ENCODE measurements around the gene GET4. TPM values are rescaled to one million over a fixed set of nuclear protein-coding genes. Genes with fewer than 3 reads are reported as not detected.

Gene GET4
- polyA plus RNA-seq, 5 donors: 20.3 to 40.0 (median 32.1) TPM

- DNase-seq: peak in 1 of 2 donors; percentile 45
These were observed 69.4 kb downstream of the GET4 start for GRCh38 chr7:945556-946255.

Other genes starting within 250 kb of the GET4 start
- 10 to 100 TPM; 21.7 to 27.9 (median 24.6) TPM for gene DNAAF5, start 149.9 kb upstream of the GET4 start, polyA plus RNA-seq (ENCODE audit: insufficient read depth in 1 of 5, insufficient read length in 5 of 5, low replicate concordance in 1 of 5)
- gene PRKAR1B, start 149.3 kb upstream of the GET4 start, polyA plus RNA-seq (ENCODE audit: insufficient read depth in 1 of 5, insufficient read length in 5 of 5, low replicate concordance in 1 of 5): 10 to 100 TPM; 28.8 to 46.7 (median 34.7) TPM
- gene SUN1, start 44.1 kb upstream of the GET4 start, polyA plus RNA-seq (ENCODE audit: insufficient read depth in 1 of 5, insufficient read length in 5 of 5, low replicate concordance in 1 of 5): 100 to 1,000 TPM; 127 to 183 (median 156) TPM
- 10 to 100 TPM in 1 of 5 donors, 1 to 10 TPM in 4; 4.5 to 10.6 (median 8.1) TPM for gene ADAP1, start 78.1 kb downstream of the GET4 start, polyA plus RNA-seq (ENCODE audit: insufficient read depth in 1 of 5, insufficient read length in 5 of 5, low replicate concordance in 1 of 5)
- gene COX19, start 99.0 kb downstream of the GET4 start, polyA plus RNA-seq (ENCODE audit: insufficient read depth in 1 of 5, insufficient read length in 5 of 5, low replicate concordance in 1 of 5): 10 to 100 TPM; 12.6 to 17.5 (median 14.7) TPM
- gene CYP2W1, start 106.6 kb downstream of the GET4 start, polyA plus RNA-seq (ENCODE audit: insufficient read depth in 1 of 5, insufficient read length in 5 of 5, low replicate concordance in 1 of 5): 10 to 100 TPM in 2 of 5 donors, 1 to 10 TPM in 3; 5.4 to 21.2 (median 9.5) TPM
- 10 to 100 TPM in 1 of 5 donors, 1 to 10 TPM in 4; 4.6 to 10.8 (median 7.0) TPM for gene GPR146, start 168.0 kb downstream of the GET4 start, polyA plus RNA-seq (ENCODE audit: insufficient read depth in 1 of 5, insufficient read length in 5 of 5, low replicate concordance in 1 of 5)
- gene GPER1, start 211.6 kb downstream of the GET4 start, polyA plus RNA-seq (ENCODE audit: insufficient read depth in 1 of 5, insufficient read length in 5 of 5, low replicate concordance in 1 of 5): 1 to 10 TPM; 3.9 to 9.6 (median 5.8) TPM